GM21526 (cell line): ENCODE results near the gene C16orf96.

Experiments used
- ATAC-seq: cut with Tn5 transposase; IDR thresholded peaks from one replicate; pipeline ENCODE4 v1.9.1; 2021; ENCODE audit warnings: moderate library complexity; ENCODE audit not compliant: unreplicated experiment, low FRiP score

C16orf96 gene

DNA sequence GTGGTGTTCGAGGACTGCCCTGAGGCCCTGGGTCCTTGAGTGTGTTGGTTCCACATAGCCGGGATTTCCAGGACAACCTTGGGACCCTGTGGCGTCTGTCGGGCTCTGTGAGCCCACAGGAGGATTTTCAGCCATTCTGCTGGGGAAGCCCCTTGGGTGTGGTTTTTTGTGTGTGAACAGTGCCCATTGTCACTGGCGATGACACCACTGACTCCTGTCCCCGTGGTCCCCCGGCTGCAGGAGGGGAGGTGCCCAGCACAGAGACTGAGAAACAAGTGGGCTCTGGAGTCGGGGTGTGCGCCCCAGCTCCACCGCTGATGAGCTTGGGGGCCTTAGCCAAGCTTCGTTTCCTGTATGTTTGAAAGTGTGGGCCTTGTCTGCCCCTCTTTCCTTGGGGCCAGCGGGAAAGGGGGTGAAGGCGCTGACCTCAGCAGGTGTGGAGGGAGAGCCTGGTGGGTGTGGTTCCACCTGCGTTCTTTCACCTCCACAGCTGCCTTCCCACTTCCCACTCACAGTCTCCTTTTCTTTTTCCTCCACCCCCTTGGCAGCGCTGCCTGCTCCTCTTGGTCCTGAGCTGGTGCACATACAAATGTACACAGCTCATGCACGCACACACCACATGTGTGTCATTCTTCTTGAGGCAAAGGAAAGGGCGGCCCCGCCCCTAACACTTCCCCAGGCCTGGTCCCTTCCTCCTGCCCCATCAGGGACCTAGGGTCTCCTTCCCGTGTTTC, 84.6 kb downstream of the C16orf96 start:
- ATAC-seq, result no peak

DNA sequence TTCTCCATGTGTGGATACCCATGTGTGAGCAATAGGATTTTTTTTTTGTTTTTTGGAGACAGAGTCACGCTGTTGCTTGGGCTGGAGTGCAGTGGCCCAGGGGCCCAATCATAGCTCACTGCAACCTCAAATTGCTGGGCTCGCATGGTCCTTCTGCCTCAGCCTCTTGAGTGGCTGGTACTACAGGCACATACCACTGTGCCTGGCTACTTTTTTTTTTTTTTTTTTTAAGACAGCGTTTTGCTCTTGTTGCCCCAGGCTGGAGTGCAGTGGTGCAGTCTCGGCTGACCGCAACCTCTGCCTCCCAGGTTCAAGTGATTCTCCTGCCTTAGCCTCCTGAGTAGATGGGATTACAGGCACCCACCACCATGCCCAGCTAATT, 85.2 kb downstream of the C16orf96 start:
- no peak for ATAC-seq

DNA sequence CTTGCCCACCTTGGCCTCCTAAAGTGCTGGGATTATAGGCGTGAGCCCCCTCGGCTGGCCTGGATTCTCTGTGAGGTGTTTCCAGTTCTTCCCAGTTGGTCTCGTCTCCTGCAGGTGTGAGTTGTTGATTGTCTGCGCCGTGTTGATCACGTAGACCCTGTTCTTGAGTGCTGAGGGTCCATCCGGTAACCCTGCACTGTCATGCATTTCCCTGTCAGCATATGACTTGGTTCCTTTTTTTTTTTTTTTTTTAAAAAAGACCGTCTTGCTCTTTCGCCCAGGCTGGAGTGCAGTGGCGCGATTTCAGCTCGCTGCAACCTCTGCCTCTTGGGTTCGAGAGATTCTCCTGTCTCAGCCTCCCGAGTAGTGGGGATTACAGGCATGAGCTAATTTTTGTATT, 85.8 kb downstream of the C16orf96 start:
- ATAC-seq, result no peak

DNA sequence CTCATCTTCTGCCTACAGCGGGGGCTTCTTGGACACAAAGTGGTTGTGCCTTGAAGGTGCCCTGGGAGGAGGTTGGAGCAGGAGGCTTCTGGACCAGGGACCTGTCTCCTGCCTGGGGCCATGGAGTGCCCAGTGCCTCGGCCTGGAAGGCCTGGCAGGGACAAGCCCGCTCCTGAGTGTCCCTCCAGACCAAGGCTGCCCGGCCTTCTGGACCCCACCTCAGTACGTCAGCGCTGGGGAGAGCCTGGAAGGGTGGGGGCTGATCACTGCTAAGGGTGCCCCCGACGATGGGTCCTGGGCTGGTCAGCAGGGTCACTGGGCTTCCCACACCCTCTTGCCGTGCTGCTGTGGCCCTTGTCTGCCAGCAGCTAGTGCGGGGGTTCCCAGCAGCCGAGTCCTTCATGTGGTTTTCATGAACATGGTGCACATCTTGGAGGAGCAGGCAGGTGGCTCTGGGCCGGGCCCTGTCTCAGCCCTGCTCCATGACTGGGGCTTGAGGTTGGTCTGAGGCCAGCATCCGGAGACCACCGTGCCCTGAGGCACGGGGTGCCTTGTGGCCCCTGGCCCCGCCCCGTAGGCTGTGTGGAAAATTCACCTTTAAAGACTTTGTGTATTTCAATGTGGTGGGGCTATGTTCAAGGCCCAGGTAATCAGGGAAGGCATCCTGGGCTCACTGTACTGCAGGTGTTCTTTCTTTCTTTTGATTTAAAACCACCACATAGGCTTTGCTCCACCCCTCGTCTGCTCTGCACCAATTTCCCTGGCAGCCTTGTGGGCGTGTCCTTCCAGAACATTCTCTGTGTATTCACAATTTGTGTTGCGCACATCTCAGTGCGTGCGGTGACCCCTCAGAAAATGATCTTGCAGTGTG, 90.9 kb downstream of the C16orf96 start:
- ATAC-seq, result no peak

DNA sequence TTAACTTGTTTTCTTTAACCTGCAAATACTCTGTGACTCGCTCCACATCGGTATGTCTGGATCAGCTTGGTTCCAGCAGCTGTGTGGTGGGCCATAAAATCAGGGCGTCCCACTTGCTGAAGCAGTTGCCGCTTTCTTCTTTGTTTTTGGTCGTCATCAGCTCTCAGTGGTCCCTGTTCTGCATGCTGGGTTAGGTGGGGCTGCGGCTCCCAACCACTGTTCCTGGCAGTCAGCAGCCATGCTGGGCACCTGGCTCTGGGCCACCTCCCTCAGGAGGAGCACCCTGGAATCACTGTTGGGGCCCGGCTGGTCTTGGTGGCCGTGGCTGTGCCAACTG, 91.5 kb downstream of the C16orf96 start:
- ATAC-seq, result no peak

DNA sequence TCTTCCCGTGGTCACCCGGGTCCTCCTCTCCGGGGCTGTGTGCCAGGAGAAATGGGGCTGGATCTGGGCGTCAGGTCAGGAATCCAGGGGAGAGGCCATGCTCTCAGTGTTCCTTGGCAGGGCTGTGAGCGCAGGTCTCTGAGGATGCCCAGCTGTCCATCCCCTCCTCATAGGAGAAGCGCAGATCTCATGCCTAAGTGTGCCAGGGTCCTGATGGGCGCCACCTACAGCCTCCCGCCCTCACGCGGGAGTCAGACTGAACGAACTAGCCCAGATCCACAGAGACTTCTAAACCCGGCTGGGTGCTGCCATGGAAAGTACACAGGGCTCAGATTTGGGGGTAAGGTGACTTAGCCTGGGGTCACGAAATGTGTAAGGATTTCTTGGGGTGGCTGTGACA, 92.8 kb downstream of the C16orf96 start:
- no peak for ATAC-seq

DNA sequence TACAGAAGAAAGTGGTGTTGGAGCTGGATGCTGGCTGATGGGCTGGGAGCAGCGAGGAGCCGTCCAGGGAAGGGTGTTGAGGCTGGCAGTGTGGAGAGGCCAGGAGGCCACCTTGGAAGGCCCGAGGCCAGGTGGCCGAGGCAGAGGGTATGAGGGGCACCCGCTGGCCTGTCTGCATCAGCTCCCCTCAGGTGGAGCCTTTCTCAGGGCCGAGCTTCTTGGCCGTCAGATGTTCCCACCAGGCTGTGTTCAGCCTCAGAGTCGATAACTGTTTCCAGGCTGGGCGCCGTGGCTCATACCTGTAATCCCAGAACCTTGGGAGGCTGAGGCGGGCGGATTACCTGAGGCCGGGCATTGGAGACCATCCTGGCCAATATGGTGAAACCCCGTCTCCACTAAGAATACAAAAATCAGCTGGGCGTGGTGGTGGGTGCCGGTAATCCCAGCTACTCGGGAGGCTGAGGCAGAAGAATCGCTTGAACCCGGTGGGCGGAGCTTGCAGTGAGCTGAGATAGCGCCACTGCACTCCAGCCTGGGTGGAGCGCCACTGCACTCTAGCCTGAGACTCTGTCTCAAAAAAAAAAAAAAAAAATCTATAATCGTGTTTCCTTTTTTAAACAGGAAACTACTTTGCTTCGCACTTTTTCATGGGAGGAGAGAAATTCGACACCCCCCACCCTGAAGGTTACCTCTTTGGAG, 93.8 kb downstream of the C16orf96 start:
- ATAC-seq, result no peak
